Loucy (cell line): ENCODE measurements around the gene TEPSIN.

Experiments
- H2AFZ ChIP-seq: fragments of 200-600 bp; sonication (generic); 2 replicates; pipeline ENCODE4 v1.6.0; 2016; ENCODE audit warnings: antibody characterized with exemption, mild to moderate bottlenecking, low read length, moderate library complexity
- H3F3A ChIP-seq: fragments of 200-600 bp; 2 replicates; pipeline ENCODE4 v1.6.0; 2016; ENCODE audit warnings: antibody characterized with exemption, low read depth, mild to moderate bottlenecking
- H3K27me3 ChIP-seq: fragments of 200-600 bp; sonication (generic); 2 replicates; pipeline ENCODE4 v1.6.1; 2014; ENCODE audit warnings: low read length, mild to moderate bottlenecking; ENCODE audit not compliant: insufficient read depth, poor library complexity, severe bottlenecking
- H3K36me3 ChIP-seq: fragments of 200-600 bp; sonication (generic); 2 replicates; pipeline ENCODE4 v1.6.1; 2016; ENCODE audit warnings: low read length; ENCODE audit not compliant: insufficient read depth
- H3K4me1 ChIP-seq: fragments of 200-600 bp; sonication (generic); 2 replicates; pipeline ENCODE4 v1.5.1; 2014; ENCODE audit warnings: low read length, mild to moderate bottlenecking; ENCODE audit not compliant: insufficient read depth, poor library complexity, severe bottlenecking
- H3K4me2 ChIP-seq: fragments of 200-600 bp; sonication (generic); 2 replicates; pipeline ENCODE4 v1.6.0; 2014; ENCODE audit warnings: antibody characterized with exemption, low read length, low read depth, mild to moderate bottlenecking; ENCODE audit not compliant: poor library complexity, severe bottlenecking
- H3K4me3 ChIP-seq: fragments of 200-600 bp; sonication (generic); 2 replicates; pipeline ENCODE4 v1.5.1; 2014; ENCODE audit warnings: low read length, mild to moderate bottlenecking, mixed read lengths; ENCODE audit not compliant: poor library complexity, severe bottlenecking
- H3K79me2 ChIP-seq: fragments of 200-600 bp; sonication (generic); 2 replicates; pipeline ENCODE4 v1.6.1; 2014; ENCODE audit warnings: low read length; ENCODE audit not compliant: insufficient read depth
- H3K9ac ChIP-seq: fragments of 200-600 bp; sonication (generic); 2 replicates; pipeline ENCODE4 v1.6.0; 2014; ENCODE audit warnings: mild to moderate bottlenecking, low read depth, low read length, moderate library complexity; ENCODE audit not compliant: poor library complexity, severe bottlenecking
- H3K9me2 ChIP-seq: fragments of 200-600 bp; sonication (generic); replicated peaks from 2 replicates; pipeline ENCODE4 v1.6.1; 2016; ENCODE audit warnings: low read depth, low read length, mixed read lengths
- H3K9me3 ChIP-seq: fragments of 200-600 bp; sonication (generic); 2 replicates; pipeline ENCODE4 v1.6.1; 2014; ENCODE audit warnings: mild to moderate bottlenecking, antibody characterized with exemption, low read length, low read depth; ENCODE audit not compliant: insufficient read depth
- H4K20me1 ChIP-seq: fragments of 200-600 bp; sonication (generic); 2 replicates; pipeline ENCODE4 v1.6.0; 2014; ENCODE audit warnings: antibody characterized with exemption, low read length, mild to moderate bottlenecking; ENCODE audit not compliant: insufficient read depth, poor library complexity, severe bottlenecking
- CTCF ChIP-seq: fragments of 200-600 bp; sonication (generic); conservative IDR thresholded peaks from 2 replicates; pipeline ENCODE4 v1.5.1; 2014; ENCODE audit warnings: mild to moderate bottlenecking, antibody characterized with exemption, low read length
- EZH2phosphoT487 ChIP-seq: fragments of 200-600 bp; IDR thresholded peaks from 2 replicates; pipeline ENCODE4 v1.6.1; 2018; ENCODE audit warnings: antibody characterized with exemption, mild to moderate bottlenecking, moderate library complexity, borderline replicate concordance

TEPSIN gene

GRCh38 chr17:81192386-81193050, 46.3 kb downstream of the TEPSIN start:
- Histone ChIP-seq H3K9me3 (no peaks in the 10 kb centered on the region), H3K36me3 (peaks cover 14% of the 10 kb centered on the region; the same call in 1 of the 2 replicates), H3K4me2 (no peak overlapping the region), H3K9ac (no peak overlapping the region), H4K20me1 (no peaks in the 10 kb centered on the region), H2AFZ (no peak overlapping the region), H3K27me3 (no peaks in the 10 kb centered on the region), H3F3A (no peaks in the 10 kb centered on the region), H3K79me2 (no peaks in the 10 kb centered on the region), H3K9me2 (no peaks in the 10 kb centered on the region), H3K4me1 (peaks cover 7% of the 10 kb centered on the region), H3K4me3 (no peak overlapping the region)
- no peak for TF ChIP-seq CTCF
- no peak for TF ChIP-seq EZH2phosphoT487

GRCh38 chr17:81191646-81192045, 47.2 kb downstream of the TEPSIN start:
- Histone ChIP-seq H3F3A (no peaks in the 10 kb centered on the region), H3K4me3 (no peak overlapping the region), H3K9me2 (no peaks in the 10 kb centered on the region), H3K9me3 (no peaks in the 10 kb centered on the region), H3K79me2 (no peaks in the 10 kb centered on the region), H4K20me1 (no peaks in the 10 kb centered on the region), H3K4me1 (no peaks in the 10 kb centered on the region), H2AFZ (no peak overlapping the region), H3K4me2 (no peak overlapping the region), H3K9ac (no peak overlapping the region), H3K36me3 (peaks cover 14% of the 10 kb centered on the region; the same call in 1 of the 2 replicates), H3K27me3 (no peaks in the 10 kb centered on the region)
- TF ChIP-seq CTCF (no peak), EZH2phosphoT487 (no peak)

- no peak overlapping the region for H3K4me3 ChIP-seq
- no peaks in the 10 kb centered on the region for H3K27me3 ChIP-seq
- H3F3A ChIP-seq: no peaks in the 10 kb centered on the region
- H3K36me3 ChIP-seq: peaks cover 11% of the 10 kb centered on the region; the same call in 1 of the 2 replicates
- H4K20me1 ChIP-seq: no peaks in the 10 kb centered on the region
- no peak overlapping the region for H3K9ac ChIP-seq
- H2AFZ ChIP-seq: no peak overlapping the region
- H3K79me2 ChIP-seq: no peaks in the 10 kb centered on the region
- TF ChIP-seq CTCF (no peak), EZH2phosphoT487 (no peak)
- H3K4me2 ChIP-seq: no peak overlapping the region
- H3K9me2 ChIP-seq: no peaks in the 10 kb centered on the region
- no peaks in the 10 kb centered on the region for H3K4me1 ChIP-seq
- no peaks in the 10 kb centered on the region for H3K9me3 ChIP-seq
Observed at GRCh38 chr17:81191116-81191515, 47.7 kb downstream of the TEPSIN start.
